IPS-NIHi7 (cell line): ENCODE measurements around the gene NCAM2.

ENCODE experiments used
- DNase-seq: peaks from one replicate; pipeline ENCODE4 v3.0.0; 2012; ENCODE audit warnings: mixed read lengths; ENCODE audit errors: extremely low spot score

NCAM2 gene

DNA sequence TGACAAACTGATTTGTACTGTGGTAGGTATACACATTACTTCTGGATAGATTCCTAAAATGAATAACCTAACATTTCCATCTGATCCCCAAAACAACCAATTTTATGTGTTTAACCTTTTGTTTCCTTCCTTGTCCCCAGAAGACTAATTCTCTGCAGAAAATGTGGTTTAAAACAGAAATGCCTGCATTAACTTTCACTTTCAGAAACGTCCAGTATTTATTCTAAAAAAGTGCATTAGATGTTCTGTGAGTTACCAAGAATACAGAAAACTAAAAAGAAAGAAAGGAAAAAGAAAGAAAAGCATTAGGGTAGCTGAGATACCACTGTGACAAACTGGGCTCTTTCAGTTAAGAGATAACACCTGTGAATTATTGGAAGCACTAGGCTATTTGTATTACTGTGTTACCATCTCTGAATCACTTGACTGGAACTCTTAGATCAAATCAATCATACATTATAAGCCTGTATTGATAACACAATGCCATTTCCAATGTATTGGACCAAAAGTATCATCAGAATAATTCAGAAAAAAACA lies 177.7 kb downstream of the NCAM2 start:
- DNase-seq = no peak

DNA sequence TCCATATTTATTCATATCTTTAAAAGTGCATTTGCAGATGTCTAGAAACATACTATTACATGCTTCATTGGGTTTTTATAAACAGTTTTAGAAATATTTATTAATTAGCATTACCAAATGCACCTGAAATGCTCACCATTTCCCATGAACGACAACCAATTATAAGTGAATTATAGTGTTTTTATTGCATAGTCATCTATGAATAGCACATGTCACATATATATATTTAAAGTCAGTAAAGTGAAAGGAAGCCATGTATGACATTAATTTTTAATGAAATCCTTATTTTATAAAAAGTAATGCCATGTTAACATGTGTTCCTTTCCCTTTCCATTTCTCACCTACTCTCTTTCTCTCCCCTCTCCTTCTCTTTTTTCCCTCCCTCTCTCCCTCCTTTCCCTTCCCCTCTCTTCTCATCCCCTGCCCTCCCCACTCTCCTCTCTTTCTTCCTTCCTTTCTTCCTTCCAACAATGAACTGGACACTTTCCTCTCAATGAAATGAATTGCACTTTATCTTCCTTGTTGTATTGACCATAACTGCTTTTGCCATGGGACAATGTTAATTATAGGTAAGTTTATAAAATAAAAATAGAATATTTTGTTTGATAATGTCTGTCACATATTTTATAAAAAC lies 179.3 kb downstream of the NCAM2 start:
- DNase-seq = no peak

DNA sequence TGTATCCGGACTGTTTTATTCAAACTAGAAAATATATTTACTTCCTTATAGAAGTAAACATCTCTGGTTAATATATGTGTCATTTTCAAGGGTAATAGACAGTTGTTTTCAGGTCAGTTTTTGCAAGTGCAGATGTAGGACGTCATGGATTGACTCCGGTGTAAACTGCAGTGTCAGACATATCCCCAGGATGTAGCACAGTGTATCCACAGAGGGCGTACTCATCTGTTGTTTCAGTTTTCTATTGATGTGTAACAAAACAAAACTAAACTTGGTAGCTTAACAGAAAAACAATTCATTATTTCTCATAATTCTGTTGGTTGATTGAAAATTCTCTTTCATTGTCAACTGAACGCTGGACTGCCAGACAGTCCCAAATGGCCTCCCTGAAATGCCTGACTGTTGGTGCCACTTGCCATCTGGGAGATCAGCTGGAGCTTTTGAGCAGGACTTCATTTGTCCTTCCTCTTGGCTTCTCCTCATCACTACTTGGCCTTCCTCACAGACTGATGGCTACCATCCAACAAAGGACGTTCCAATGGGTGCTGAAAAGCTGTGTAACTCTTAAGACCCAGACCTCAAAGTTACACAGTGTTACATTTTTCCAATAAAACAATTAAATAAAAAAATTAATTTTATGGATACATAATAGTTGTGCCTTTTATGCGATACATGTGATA lies 181.6 kb downstream of the NCAM2 start:
- DNase-seq = no peak

DNA sequence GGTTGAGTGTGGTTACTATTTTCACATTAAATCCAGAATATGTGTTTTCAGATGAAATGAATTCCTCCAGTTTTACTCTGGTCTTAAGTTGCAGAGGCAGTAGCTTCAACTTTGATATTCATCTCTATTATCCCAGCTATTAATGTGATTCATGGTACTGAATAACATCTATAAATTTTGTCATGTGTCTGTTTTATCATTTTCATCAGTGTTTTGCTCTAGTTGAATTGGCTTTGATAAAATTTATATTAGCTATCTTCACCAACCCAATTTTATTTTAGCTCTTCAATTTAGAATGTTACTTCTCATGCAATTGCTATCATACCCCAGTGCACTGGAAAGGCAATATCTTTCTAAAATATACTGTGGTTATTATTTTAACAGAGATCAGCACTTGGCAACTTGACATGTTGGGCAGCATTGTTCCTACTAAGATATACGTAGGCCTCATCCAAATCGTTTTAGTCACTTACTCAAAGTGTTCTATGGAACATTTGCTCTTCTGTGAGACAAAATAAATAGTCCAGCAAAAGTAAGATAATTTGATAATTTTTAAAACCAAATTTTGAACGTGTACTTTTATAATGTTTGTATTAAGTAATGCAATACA lies 184.3 kb downstream of the NCAM2 start:
- no peak for DNase-seq

DNA sequence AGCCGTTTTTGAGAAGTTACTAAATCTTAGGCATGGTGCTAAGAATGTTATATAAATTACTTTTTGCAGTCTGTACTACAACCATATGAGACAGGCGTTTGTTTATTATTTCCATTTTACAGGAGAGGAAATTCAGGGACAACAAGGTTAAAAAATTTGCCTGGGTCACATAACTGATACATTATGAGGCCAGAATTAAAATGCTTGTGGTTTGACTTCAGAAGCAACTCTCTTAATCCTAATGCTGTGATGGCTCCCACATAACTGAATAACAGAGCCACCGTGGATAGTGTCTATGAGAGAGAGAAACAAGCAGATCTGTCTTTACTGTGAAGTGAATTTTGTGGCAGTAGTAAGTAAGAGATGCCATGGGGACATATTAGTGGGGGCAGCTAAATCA lies 184.9 kb downstream of the NCAM2 start:
- no peak for DNase-seq

DNA sequence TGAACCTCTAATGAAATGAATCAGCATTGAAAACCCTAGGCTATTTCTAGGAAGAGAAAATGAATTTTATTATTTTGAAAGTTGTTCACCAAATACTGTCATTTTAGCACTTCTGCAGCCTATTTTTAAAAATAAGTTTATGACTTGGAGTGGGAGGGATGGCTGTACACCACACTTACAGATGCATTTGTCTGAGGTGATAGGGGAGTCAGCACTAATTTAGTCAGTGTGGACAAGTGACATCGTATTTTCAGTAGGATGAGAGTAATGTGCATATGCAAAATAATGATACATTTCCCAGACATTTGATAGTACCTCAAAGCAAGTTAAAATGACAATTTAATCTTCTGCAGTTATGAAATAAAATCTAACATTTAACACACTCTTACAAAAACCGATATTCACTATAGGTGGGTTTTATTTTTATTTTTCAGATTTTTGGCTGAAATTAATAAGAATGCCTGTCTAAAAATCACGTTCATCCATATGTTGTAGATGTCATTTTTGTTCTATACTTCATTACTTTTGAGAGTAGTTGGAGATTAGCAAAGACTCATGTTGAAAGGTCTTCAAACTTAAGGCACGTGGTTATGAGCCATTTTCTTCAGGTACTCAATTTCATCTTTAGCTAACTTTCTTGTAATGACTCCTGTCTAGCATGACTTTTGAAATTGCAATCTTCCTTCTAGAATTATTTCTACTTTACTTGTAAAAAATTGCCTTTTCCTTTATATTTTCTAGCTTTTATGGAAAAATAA lies 186.7 kb downstream of the NCAM2 start:
- DNase-seq = no peak

DNA sequence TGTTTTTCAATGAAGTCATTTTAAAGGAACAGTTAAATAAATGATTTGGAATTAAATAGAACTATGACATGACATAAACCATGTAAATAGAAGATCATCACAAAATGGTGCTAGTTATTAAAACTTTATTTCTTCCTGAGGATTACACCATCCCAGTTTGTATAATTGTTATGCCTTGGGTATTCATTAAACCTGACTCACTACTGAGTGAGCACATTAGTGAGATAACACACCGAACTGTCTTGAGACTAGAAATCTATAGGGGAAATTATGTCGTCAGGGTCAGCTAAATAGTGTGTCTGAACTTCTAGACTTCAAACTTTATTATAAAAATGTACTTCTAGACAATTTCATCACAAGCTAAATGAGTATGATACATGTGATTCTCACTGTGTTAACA lies 189.4 kb downstream of the NCAM2 start:
- DNase-seq = no peak

DNA sequence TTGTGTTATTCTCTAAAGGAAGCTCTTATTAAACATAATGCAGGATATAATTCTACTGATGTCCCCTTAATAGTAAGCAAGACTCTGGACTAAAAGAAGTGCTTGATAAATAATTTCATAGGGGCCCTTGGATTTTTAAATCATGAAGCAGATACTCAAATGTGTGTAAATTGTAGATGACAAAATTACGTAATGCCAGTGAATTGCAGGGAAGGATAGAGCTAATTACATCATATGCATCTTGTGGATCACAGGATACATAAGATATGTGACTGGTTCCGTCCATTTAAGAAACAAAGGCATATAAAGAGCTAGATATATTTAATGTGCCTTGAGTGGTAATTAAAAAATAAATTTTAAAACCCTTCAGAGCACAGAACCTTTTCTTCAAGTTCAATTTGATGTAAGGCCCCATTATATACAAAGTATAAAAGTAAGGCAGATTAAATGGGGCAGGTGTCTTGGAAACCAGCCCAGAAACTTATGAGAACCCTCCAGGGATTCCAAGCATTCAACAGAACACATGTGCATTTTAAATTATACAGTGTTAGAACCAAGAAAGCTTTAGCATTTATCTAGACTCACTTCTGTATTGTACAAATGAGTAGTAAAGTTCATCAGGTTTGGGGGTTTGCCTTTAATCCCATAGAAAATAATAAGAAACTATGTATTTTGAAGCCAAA lies 190.4 kb downstream of the NCAM2 start:
- DNase-seq = no peak

DNA sequence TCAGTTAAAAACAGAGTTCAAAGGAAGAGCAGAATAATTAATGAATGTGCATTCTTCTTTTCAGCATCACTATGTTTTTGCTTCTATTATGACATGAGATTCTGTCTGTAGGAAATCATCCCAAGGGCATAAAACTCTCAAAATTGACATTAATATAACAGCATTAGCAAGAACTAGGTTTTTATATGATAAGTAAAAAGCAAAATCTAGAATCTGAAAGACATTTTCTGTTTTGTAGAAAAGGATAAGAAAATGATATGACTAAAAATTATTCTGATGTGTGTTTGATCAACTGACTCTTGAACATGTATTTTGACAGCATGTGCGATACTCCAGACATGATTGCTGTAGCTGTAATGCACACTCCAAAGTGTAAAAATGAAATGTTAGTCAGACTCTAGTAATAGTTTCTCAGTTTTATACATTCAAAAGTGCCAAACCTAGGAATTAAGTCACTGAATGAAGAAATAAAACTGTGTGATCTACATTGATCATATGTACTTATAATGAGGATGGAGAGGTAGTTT lies 197.3 kb downstream of the NCAM2 start:
- DNase-seq = no peak

DNA sequence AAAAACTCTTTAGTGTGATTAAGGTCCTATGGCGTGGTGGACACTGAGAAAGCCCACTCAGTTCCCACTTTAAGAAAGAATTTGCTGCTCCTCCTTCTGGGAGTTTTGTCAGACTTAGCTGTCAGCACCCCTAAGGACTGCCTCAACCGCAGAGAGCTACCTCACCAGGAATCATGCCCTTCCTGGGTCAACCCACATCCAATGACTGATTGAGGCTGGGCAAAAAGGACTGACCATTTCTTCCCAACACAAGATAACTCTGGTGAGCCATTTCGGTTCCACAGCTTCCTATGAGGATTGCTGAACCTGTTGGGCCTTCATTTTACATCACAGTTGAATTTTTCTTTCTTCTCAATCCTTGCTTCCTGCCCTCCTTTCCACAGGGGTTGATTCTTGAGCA lies 197.9 kb downstream of the NCAM2 start:
- no peak for DNase-seq

DNA sequence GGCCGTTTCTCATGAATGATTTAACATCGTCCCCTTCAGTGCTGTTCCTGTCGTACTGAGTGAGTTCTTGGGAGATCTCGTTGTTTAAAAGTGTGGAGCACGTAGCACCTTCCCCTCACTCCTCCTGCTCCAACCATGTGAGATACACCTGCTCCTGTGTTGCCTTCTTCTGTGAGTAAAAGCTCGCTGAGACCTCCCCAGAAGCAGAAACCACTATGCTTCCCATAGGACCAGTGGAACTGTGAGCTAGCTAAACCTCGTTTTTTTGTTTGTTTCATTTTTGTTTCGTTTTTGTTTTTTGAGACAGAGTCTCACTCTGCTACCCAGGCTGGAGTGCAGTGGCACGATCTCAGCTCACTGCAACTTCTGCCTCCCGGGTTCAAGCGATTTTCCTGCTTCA lies 198.6 kb downstream of the NCAM2 start:
- no peak for DNase-seq

DNA sequence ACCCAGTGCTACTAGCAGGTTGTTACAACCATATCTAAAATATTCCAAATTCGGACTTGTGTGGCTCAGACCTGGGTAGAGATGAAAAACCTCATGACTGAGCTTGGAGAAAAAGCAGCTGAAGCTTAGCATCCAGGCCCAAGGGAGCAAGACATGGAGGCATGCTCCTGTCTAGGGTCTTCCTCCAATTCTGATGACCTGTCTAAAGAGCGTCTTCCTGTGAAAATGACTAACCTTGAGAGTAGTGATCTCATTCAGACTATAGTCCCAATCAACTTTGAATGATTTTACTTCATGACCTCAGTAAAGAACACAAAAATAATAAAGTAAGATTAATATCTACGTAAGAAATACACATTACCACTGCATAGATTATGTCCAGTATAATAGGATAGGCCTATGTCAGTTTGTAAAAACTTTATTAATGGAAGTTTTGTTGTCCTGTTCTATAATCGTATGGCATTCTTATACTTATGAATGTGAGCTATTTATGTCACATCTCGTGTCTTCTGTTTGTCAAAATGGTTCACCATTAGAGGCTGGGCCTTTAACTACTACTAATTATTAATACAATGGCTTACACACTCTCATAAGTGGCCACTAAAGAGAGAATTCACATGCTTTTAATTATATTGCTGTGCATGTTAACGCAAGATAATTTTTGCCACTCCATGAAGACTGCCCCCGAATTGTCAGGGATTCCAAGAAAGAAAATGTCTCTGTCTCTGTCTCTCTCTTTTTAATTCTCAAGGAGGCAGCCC lies 201.3 kb downstream of the NCAM2 start:
- no peak for DNase-seq

DNA sequence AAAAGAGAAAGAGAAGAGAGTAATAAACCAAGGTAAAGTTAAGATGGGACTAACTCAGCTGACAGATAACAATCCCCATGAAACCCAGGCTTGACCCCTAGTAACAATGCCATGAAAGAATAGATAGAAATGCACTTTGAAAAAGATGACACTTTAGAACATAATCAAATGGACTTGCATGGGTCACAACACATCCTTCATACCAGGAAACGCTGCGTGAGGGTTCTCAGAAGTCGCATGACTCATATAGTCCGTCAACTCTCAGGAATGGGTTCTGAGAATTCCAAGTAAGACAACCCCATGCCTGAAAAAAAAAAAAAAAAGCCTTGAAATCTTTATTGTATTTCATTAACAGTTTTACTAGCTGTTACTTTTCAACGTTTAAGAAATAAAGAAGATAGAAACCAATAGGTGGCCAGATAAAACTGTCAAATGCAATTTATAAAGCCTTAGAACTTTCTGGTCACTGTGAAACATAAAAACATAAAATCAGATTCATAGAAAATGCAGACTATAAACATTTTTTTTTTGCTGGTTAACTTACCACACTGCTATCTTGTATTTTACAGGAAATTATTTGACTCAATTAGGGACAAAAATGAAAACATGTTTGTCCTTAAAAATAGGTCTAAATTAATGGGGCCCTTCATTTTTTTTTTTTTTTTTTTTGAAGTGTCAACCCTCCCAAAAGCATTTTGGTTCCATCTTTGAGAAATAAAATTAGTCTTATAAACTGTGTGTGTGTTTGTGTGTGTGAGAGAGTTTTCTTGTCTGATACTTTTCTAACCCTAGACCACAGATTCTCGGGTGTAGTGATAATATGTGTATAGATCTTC lies 202.1 kb downstream of the NCAM2 start:
- no peak for DNase-seq

DNA sequence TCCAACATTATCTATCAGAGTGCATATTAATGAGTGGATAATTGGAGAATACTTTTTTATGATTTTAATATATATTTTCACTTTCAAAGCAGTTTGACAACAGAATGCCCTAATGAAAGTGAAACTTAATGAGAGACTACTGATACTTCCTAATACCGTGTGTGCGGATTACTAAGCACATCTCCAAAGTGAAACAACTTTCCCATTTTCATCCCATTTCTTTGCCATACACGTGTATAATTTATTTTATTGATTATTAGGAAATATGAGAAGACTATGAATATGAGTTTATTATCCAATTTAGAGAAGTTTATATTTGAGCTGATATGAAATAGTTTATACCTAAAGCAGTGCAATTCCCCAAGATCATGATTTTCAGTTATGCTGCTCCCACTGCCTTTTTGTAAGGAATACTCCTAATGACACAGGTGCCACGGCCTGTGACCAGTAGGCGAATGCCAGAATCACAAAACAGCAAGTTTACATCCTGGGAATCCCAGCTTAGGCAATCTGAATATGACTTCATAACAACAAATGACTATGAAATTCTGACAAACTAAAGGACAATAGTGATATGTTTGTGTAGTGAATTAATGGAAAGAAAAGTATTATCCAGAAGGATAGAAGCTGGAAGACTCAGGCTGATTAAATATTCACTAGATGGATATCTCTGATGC lies 202.9 kb downstream of the NCAM2 start:
- DNase-seq = no peak

DNA sequence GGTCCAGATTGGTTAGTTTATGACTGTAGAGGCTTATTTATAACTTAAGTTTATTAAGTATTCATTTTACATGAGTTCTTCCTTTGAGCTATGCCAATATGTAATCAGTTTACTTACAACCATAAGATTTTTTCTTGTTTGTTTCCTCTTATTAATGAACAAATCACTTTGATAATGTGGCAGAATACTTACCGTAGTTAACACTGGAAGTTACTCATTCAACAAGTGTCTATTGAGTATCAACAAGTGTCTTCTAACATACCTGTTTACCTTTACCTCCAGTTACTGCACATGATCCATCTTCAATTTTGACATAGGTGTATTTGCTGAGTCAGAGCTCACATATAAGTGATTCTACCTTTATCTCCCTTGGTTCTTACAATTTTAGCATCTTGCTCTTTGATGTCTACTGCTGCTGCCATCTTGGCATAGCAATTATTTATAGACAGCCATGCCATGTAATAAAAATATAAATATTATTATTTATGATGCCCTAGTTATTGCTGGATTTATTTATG lies 205.7 kb downstream of the NCAM2 start:
- no peak for DNase-seq

DNA sequence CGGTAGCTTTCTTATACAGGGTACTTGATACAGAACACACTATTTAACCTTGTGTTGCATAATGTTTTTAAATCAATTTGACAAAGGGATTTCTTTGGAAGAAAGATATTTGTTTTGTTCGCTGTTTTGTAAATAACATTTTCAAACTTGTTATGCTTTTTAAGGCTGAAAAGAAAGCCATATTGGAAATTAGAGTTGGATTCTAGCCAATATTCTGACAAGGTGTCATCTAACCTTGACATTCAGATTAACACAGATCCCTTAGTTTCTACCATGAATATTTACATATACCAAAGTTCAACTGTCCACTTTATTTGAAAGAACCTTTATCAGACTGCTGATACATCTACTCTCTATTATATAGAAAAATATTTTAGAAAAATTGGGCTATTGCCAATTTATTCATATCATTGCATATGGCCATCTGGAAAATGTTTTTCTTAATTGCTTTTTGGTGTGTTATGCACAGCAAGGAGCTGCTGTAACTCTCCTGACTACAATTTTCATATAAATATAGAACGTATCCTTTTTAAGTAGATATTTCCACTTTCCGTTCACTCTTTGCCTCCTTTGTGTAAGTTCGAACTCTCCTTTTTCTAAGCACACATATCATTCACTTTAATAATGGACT lies 206.3 kb downstream of the NCAM2 start:
- no peak for DNase-seq

DNA sequence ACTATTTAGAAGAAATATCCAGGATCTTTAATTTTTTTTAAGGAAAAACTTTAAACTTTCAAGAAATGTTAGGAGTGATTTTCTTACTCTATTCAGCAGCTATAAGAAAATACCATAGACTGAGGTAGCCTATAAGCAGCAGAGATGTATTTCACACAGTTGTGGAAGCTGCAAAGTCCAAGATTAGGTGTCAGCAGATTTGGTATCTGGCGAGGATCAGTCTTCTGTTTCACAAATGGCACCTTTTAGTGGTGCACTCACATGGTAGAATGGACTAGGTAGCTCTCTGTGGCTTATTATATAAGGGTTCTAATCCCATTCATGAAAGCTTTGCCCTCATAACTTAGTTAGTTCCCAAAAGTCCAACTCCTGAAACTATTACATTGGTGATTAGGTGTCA lies 207.4 kb downstream of the NCAM2 start:
- no peak for DNase-seq

DNA sequence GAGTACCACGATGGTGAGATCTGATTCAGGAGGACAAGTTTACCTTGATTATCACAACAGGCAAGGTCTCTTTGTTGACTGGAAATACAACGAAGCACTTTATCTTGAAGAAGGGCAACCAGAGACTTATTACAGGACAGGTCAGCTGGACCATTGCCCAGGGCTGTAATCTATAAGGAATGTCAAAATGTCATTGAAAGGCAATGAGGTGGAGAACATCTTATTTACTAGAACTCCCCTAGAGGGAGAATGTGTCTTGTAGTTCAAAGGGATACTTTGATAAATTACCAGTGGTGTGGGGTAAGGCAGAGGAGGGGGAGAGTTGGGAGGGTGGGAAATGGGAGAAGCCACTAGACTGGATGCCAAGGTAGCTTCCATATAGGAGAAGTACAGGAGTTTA lies 212.3 kb downstream of the NCAM2 start:
- DNase-seq = no peak

DNA sequence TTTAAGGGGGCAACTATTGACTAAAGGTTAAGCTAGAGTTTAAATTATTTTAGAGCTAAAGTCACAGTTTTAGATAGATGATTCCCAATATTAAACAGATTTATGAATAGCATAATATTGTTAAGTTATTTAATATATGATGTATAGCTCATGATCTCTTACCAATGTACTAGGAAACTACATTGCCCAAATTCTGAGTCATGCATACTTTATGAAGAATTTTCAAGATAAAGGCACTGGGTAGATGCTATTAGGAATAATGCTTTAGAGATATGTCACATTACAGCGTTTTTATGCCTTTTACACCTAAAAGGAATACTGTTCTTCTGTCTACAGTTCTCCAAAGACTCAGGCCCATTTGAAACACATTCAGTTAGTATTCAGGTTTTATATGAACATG lies 215.1 kb downstream of the NCAM2 start:
- no peak for DNase-seq
